ENCODE results near the gene TAMM41. TPM values are rescaled to one million over a fixed set of nuclear protein-coding genes. Genes with fewer than 3 reads are reported as not detected.
A peak's percentile ranks its signal among the peaks of the same experiment; 100 is the strongest.

TAMM41 gene
- total RNA-seq, 1 donor from 2014 or later: 22.5 TPM

GRCh38 chr3:11769704-11770476, 76.8 kb downstream of the TAMM41 start:
- H2AFZ ChIP-seq (replicated peaks): peak overlapping the region; percentile 11
- DNase-seq (ENCODE audit: low spot score): no peak
- H3K27ac Mint-ChIP-seq: peak overlapping the region; percentile 3

DNA sequence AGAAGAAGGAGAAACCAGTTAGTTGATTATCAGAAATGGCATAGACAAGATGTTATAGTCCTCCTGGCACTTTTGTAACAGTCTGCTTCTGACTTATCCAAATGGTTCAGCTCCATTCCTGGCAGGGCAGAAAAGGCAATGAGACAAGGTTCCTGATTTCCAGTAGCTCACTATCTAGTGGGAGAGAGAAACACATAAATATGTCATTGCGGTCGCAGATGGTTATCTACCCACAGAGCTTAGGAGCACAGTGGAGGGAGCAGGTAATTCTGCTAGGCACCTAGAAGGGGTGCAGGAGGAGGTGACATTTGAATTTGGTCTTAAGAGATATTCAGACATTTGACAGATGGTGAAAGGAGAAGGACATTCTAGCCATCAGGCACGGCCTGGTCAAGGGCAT, 78.1 kb downstream of the TAMM41 start:
- Mint-ChIP-seq H3K27ac (peak overlapping the region; percentile 19), H3K4me3 (no peak overlapping the region), H3K4me1 (peaks cover 20% of the 10 kb centered on the region), H3K9me3 (no peaks in the 10 kb centered on the region), H3K27me3 (ENCODE audit: insufficient read depth, low read depth) (no peaks in the 10 kb centered on the region), H3K36me3 (no peaks in the 10 kb centered on the region)
- no peak for DNase-seq (ENCODE audit: low spot score)
- Histone ChIP-seq H3K27me3 (no peaks in the 10 kb centered on the region), H3K9me3 (ENCODE audit: low read depth) (no peaks in the 10 kb centered on the region), H3K4me3 (no peak overlapping the region), H3K9ac (no peak overlapping the region), H3K36me3 (no peaks in the 10 kb centered on the region), H3K4me2 (no peak overlapping the region), H3K27ac (no peak overlapping the region), H2AFZ (replicated peaks) (no peak overlapping the region), H3K79me2 (ENCODE audit: low read depth) (no peaks in the 10 kb centered on the region), H4K20me1 (ENCODE audit: low read depth) (no peaks in the 10 kb centered on the region), H3K4me1 (peaks cover 4% of the 10 kb centered on the region), H3F3A (ENCODE audit: low read depth) (no peaks in the 10 kb centered on the region)
- TF ChIP-seq CTCF (IDR thresholded peaks at IDR 0.05) (no peak), EZH2phosphoT487 (IDR thresholded peaks at IDR 0.05) (no peak), EZH2 (IDR thresholded peaks at IDR 0.05) (no peak)

More at GRCh38 chr3:11769704-11770476, 76.8 kb downstream of the TAMM41 start:
- H3K27me3 ChIP-seq: no peaks in the 10 kb centered on the region
- H3K4me2 ChIP-seq: peak overlapping the region; percentile 54
- H3K4me1 ChIP-seq: peaks cover 4% of the 10 kb centered on the region
- H3K36me3 ChIP-seq: no peaks in the 10 kb centered on the region
- H3K9me3 ChIP-seq (ENCODE audit: low read depth): no peaks in the 10 kb centered on the region
- peak overlapping the region; percentile 6 for H3K4me3 ChIP-seq
- peaks cover 4% of the 10 kb centered on the region for H3F3A ChIP-seq (ENCODE audit: low read depth)
- H3K4me3 Mint-ChIP-seq: peak overlapping the region; percentile 37
- no peaks in the 10 kb centered on the region for H3K9me3 Mint-ChIP-seq
- H3K4me1 Mint-ChIP-seq: peaks cover 20% of the 10 kb centered on the region
- no peak overlapping the region for H3K9ac ChIP-seq
- TF ChIP-seq EZH2 (IDR thresholded peaks at IDR 0.05) (no peak), CTCF (IDR thresholded peaks at IDR 0.05) (no peak), EZH2phosphoT487 (IDR thresholded peaks at IDR 0.05) (no peak)
- H3K27ac ChIP-seq: no peak overlapping the region
- no peaks in the 10 kb centered on the region for H3K27me3 Mint-ChIP-seq (ENCODE audit: insufficient read depth, low read depth)
- no peaks in the 10 kb centered on the region for H3K36me3 Mint-ChIP-seq
- no peaks in the 10 kb centered on the region for H3K79me2 ChIP-seq (ENCODE audit: low read depth)
- no peaks in the 10 kb centered on the region for H4K20me1 ChIP-seq (ENCODE audit: low read depth)

DNA sequence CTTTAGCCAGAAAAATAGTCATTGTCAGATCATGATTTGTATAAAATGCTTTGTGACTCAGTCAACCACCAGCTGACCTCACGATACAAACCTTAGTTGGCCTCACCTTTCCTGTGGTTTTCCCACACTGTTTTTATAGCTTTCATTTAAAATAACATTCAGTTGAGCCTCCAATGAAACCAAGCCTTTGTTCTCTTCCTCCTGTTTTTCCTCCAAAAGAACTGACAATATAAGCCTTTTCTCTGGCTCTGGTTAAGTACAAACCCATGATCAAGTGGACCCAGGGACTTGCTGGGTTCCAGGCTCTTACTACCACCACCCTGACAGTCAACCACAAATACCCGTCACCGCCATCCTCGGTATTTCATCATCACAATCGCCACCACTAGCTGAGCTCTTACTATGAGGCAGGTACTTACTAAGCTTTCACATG, 81.7 kb downstream of the TAMM41 start:
- Histone ChIP-seq H3K79me2 (ENCODE audit: low read depth) (no peaks in the 10 kb centered on the region), H4K20me1 (ENCODE audit: low read depth) (no peaks in the 10 kb centered on the region), H3K4me1 (no peaks in the 10 kb centered on the region), H3K27me3 (no peaks in the 10 kb centered on the region), H3K9me3 (ENCODE audit: low read depth) (no peaks in the 10 kb centered on the region), H3F3A (ENCODE audit: low read depth) (no peaks in the 10 kb centered on the region), H3K4me3 (no peak overlapping the region), H3K36me3 (no peaks in the 10 kb centered on the region), H3K4me2 (no peak overlapping the region), H3K9ac (no peak overlapping the region), H3K27ac (no peak overlapping the region), H2AFZ (replicated peaks) (no peak overlapping the region)
- Mint-ChIP-seq H3K4me1 (peaks cover 11% of the 10 kb centered on the region), H3K9me3 (no peaks in the 10 kb centered on the region), H3K27me3 (ENCODE audit: insufficient read depth, low read depth) (no peaks in the 10 kb centered on the region), H3K36me3 (no peaks in the 10 kb centered on the region), H3K27ac (no peak overlapping the region), H3K4me3 (no peak overlapping the region)
- no peak for TF ChIP-seq CTCF (IDR thresholded peaks at IDR 0.05)
- TF ChIP-seq EZH2phosphoT487 (IDR thresholded peaks at IDR 0.05): no peak
- no peak for TF ChIP-seq EZH2 (IDR thresholded peaks at IDR 0.05)
- DNase-seq (ENCODE audit: low spot score): no peak

All from neural progenitor cell (in vitro differentiated cells).